ENCODE data around the gene ARMH3.

ARMH3 gene

DNA sequence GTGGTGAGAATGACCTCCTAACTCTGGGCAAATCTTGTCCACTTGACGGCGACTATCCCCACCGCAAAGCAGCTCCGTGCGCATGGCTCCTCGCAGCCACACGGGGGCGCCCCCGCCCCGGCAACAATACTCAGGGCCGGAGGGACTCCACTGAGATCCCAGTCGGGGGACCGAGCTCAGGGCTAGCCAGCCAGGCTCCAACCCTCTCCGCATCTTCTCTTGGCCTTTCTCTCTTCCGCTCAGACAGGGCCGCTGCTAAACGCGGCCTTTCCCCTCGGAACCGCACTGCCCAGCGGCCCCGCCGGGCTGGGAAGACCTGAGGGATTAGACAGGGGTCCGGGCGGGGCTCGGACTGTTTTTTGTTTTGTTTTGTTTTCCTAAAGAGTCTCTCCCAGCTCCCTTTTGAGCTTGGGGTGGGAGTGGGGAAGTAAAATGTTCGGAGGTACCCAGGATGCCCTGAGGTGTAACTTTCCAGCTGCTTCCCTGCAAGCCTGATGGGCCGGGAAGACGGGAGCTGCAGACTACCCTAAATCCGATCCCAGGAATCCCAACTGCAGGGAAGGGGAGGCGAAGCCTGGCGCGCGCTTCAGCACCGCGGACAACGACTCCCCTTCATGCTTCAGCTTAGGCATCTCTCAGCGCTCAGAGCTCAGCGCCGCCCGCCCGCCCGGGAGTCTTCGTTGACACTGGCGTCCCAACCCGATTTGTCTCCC is 215.1 kb downstream of the ARMH3 start:
- Mint-ChIP-seq H3K4me1 (ENCODE audit: low read depth) (peaks cover 52% of the 10 kb centered on the region), H3K4me3 (peak overlapping the region; percentile 71), H3K27me3 (peaks cover 21% of the 10 kb centered on the region), H3K36me3 (ENCODE audit: low read depth) (peaks cover 8% of the 10 kb centered on the region), H3K9me3 (no peaks in the 10 kb centered on the region), H3K27ac (peak overlapping the region; percentile 66)
- peak; percentile 85 for DNase-seq

DNA sequence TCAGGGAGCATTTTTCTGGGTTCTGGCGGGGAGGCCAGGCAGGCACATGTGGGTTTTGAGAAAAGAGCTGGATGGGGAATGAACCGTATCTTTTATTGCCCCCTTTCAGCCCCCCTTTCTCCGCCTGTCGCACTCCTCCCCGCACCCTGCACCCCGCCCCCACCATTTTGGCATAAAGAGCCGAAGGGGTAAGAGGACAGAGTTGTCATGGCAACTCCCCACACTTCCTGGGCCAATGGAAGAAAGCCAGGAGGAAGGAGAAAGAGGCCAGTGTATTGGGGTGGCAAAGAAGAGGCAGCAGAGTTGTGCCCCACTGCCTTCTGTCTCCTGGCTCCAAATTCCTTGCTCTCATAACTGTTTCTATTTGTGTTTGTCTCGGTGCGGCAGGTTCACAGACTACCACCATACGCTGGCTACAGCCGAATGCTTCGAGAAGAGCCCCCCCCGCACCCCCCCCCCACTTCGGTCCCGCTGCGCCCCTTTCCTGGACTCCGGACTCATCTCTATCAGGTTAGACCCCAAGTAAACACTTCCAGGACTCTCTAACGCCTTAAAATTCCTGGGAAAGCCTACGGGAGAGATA is 215.8 kb downstream of the ARMH3 start:
- peaks cover 21% of the 10 kb centered on the region for H3K27me3 Mint-ChIP-seq
- DNase-seq: no peak
- H3K36me3 Mint-ChIP-seq (ENCODE audit: low read depth): peaks cover 1% of the 10 kb centered on the region
- H3K27ac Mint-ChIP-seq: peak overlapping the region; percentile 66
- peaks cover 58% of the 10 kb centered on the region for H3K4me1 Mint-ChIP-seq (ENCODE audit: low read depth)
- peak overlapping the region; percentile 71 for H3K4me3 Mint-ChIP-seq
- H3K9me3 Mint-ChIP-seq: no peaks in the 10 kb centered on the region

DNA sequence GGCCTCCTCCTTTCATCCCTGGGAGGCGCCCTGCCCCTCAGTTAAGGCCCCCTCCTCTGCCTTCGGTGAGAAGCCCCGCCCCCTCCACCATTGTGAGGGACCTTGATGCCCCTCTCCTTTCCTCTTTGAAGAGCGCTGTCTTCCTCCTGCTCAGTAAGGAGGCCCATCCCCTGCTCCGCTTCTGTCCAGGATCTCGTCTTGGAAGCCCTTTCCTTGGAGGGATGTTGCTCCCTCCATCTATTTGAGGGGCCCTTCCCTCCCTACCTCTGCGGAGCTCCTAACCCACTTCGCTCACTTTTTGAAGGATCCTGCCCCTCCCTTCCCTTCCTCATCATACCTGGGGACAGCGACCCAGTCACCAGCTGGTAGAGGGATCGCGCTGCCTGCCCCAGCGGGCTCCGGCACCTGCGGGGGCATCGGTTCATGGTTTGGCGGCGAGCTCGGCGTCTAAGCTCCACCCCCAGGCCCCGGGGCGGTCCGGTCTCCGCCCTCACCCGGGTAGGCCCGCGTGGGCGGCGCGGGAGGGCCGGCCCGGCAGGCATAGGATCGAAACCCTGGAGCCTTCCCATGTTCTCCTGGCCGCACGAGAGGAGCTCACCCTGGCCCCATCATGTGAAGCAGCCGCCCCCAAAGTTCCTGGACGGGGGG is 216.4 kb downstream of the ARMH3 start:
- Mint-ChIP-seq H3K4me1 (ENCODE audit: low read depth) (peaks cover 63% of the 10 kb centered on the region), H3K4me3 (peak overlapping the region; percentile 71), H3K27me3 (peaks cover 21% of the 10 kb centered on the region), H3K36me3 (ENCODE audit: low read depth) (no peaks in the 10 kb centered on the region), H3K9me3 (no peaks in the 10 kb centered on the region), H3K27ac (peak overlapping the region; percentile 82)
- peak; percentile 77 for DNase-seq

DNA sequence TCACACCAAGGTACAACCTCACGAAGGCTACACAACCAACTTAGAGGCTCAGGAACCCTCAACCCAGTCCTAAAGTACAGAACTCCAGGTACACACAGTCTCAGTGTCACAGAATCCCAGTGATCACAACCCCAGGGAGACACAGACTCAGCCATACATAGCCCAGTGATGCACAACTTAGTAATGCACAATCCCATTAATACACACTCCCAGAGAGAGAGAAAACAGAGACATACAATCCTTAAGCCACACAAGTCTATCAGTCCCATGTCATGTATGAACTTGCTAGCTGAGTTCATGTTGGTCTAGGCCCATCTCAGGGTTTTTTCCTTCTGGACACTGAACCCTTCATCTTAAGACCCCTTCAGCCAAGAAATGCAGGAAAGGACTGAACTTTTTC is 217.0 kb downstream of the ARMH3 start:
- Mint-ChIP-seq H3K4me3 (peak overlapping the region; percentile 71), H3K36me3 (ENCODE audit: low read depth) (no peaks in the 10 kb centered on the region), H3K9me3 (no peaks in the 10 kb centered on the region), H3K27me3 (peaks cover 15% of the 10 kb centered on the region), H3K27ac (no peak overlapping the region), H3K4me1 (ENCODE audit: low read depth) (peaks cover 63% of the 10 kb centered on the region)
- no peak for DNase-seq

DNA sequence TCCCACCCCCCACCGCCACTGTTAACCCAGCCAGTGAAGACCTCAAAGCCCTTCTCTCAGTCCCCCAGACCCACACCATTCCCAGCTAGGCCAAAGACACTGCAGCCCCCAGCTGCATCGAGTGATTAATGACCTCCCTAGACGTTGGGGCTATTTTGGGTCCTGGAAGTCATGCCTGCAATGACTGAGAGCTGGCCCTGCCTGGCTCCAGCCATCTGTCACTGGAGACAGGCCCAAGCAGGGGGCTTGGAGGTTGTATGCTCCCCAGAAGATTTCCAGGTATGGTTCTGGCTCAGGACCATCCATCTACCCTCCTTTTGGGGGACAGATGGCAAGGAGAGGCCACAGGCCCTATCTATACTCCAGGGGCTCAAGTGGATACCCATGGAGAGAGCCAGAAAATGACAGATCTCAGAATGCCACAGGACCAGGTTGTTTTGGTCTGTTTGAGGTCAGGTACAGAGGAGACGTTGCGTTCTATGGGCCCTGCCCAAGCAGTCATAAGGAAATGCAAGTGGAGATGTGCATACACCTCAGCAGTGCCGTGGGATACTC is 217.5 kb downstream of the ARMH3 start:
- Mint-ChIP-seq H3K4me3 (no peak overlapping the region), H3K27me3 (peaks cover 15% of the 10 kb centered on the region), H3K27ac (no peak overlapping the region), H3K9me3 (no peaks in the 10 kb centered on the region), H3K4me1 (ENCODE audit: low read depth) (peaks cover 66% of the 10 kb centered on the region), H3K36me3 (ENCODE audit: low read depth) (no peaks in the 10 kb centered on the region)
- DNase-seq: no peak

DNA sequence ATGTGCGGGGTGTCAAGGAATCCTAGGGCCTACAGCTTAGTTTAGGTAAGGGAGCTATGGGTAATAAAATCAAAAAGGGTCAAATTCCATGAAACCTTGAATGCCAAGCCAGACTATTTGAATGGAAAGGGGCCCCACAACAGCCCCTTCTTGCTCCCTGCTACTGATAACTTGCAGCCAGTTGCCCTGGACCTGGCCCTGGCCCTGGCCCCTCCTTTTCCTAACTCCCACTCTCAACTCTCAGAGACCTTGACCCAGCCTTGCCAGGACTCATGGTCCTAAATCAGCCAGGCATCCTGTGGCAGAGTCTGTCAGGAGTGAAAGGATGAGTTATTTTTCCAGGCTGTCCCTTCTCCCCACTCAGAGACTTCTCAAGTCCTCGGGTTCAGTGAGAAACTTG is 218.2 kb downstream of the ARMH3 start:
- Mint-ChIP-seq H3K27me3 (peaks cover 11% of the 10 kb centered on the region), H3K36me3 (ENCODE audit: low read depth) (no peaks in the 10 kb centered on the region), H3K4me3 (no peak overlapping the region), H3K4me1 (ENCODE audit: low read depth) (peaks cover 66% of the 10 kb centered on the region), H3K9me3 (no peaks in the 10 kb centered on the region), H3K27ac (no peak overlapping the region)
- no peak for DNase-seq

DNA sequence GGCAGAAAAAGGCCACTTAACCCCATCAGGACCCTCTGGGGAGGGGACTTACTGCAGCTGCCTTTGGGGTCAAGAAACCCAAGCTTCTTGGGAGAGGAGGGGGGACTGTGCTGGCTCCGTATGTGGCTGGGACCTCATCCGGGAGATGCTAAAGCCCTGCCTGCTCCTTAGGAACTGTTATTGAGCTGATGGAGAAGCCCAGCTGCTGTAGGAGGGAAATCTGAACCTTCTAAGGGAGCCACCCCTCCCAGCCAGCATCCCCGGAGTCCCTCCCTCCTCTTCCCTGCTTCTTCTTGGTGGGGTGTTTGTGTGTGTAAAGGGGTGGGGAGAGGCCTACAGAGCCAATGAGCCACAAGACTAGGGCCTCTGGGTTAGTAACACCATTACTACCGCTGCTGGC is 220.6 kb downstream of the ARMH3 start:
- no peaks in the 10 kb centered on the region for H3K27me3 Mint-ChIP-seq
- H3K36me3 Mint-ChIP-seq (ENCODE audit: low read depth): no peaks in the 10 kb centered on the region
- H3K9me3 Mint-ChIP-seq: no peaks in the 10 kb centered on the region
- H3K27ac Mint-ChIP-seq: peak overlapping the region; percentile 11
- H3K4me3 Mint-ChIP-seq: no peak overlapping the region
- DNase-seq: peak; percentile 29
- peaks cover 60% of the 10 kb centered on the region for H3K4me1 Mint-ChIP-seq (ENCODE audit: low read depth)

DNA sequence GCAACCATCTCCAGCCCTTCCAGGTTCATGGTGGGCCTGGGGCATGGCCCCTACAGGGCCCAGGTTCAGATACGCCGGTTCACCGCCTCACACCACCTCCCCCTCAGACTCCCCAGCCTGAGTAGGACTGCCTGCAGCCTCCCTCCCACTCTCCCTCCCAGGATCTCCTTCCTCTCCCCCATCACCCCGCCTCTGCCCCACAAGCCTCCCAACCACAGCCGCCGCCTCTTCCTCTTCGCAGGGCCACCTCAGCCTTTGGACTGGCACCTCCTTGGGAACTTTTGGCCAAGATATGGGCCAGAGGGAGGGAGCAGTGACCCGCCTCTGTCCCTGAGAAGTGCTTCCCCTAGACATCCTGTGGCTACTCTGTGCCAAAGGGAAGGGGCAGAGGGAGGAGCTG is 221.6 kb downstream of the ARMH3 start:
- peaks cover 61% of the 10 kb centered on the region for H3K4me1 Mint-ChIP-seq (ENCODE audit: low read depth)
- peak; percentile 37 for DNase-seq

DNA sequence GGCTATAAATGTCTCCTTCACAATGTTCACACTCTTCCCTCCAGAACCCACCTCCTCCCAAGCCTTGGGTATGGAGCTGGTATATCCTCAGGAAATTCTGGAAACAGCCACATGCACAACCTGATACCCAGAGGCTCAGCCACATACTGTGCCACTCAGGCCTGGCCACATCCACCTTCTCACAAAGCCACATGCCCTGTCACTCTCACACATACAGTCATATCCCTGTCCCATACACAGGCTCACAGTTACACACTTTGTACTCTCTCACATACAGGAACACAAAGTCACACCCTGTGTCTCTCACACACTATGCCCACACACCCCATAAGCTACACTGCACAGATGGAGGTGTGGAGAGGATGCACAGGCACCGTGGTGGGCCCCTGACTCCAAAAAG is 222.5 kb downstream of the ARMH3 start:
- no peak overlapping the region for H3K4me3 Mint-ChIP-seq
- no peaks in the 10 kb centered on the region for H3K27me3 Mint-ChIP-seq
- peaks cover 56% of the 10 kb centered on the region for H3K4me1 Mint-ChIP-seq (ENCODE audit: low read depth)
- H3K27ac Mint-ChIP-seq: peak overlapping the region; percentile 2
- peak; percentile 25 for DNase-seq
- H3K9me3 Mint-ChIP-seq: no peaks in the 10 kb centered on the region
- no peaks in the 10 kb centered on the region for H3K36me3 Mint-ChIP-seq (ENCODE audit: low read depth)

More for the DNA sequence above, 221.6 kb downstream of the ARMH3 start:
- Mint-ChIP-seq H3K4me3 (no peak overlapping the region), H3K9me3 (no peaks in the 10 kb centered on the region), H3K27me3 (no peaks in the 10 kb centered on the region), H3K27ac (no peak overlapping the region), H3K36me3 (ENCODE audit: low read depth) (no peaks in the 10 kb centered on the region)

DNA sequence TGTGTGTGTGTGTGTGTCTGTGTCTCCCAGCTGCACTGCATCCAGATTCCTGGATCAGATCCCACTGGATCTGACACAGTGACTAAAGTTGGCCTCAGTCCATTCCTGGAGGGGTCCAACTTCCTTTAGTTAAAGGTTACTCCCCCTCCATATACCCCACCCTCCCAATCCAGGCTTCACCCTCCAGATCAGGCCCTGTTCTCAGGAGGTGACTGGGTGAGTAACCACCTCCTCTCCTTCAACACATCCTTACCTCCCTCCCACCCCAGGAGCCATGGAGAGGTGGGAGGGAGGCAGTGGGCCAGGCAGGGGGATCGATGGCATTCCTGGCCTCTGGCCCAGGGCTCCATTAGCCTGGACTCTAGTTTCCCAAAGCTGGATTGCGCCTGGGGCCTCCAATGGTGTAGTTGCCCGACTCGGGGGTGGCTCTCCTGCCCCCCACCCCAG is 223.6 kb downstream of the ARMH3 start:
- Mint-ChIP-seq H3K4me1 (ENCODE audit: low read depth) (peaks cover 56% of the 10 kb centered on the region), H3K36me3 (ENCODE audit: low read depth) (no peaks in the 10 kb centered on the region), H3K27ac (peak overlapping the region; percentile 8), H3K27me3 (no peaks in the 10 kb centered on the region), H3K9me3 (no peaks in the 10 kb centered on the region), H3K4me3 (no peak overlapping the region)
- no peak for DNase-seq

DNA sequence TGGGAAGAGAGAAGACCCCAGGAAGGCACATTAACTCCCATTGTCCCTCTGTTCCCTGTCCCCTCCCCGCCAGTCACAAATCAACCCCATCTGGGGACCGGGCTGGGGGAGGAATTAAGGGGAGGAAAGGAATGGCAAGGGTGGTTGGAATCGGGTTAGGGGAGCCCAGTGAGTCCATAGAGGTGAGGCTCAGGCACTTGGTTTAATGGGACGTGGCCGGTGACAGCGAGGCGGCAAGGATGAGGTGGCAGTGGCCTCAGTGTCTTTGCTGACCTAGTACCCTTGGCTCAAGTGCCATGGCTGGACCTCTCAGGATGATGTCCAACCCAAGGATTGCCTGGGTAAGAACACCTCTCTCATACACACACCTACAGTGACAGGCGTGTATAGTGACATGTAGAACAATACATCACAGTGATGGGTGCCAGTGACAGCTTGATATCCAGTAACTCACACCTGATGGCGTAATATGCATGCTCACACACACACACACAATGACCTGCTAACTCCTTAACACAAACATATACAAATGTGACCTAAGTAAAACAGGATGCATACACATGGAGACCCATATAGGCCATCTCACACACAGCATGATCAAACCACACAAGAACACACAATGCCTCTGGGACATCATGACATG is 224.7 kb downstream of the ARMH3 start:
- H3K4me3 Mint-ChIP-seq: peak overlapping the region; percentile 73
- peak overlapping the region; percentile 97 for H3K27ac Mint-ChIP-seq
- no peak for DNase-seq
- no peaks in the 10 kb centered on the region for H3K27me3 Mint-ChIP-seq
- H3K4me1 Mint-ChIP-seq (ENCODE audit: low read depth): peaks cover 55% of the 10 kb centered on the region
- H3K36me3 Mint-ChIP-seq (ENCODE audit: low read depth): no peaks in the 10 kb centered on the region
- no peaks in the 10 kb centered on the region for H3K9me3 Mint-ChIP-seq

DNA sequence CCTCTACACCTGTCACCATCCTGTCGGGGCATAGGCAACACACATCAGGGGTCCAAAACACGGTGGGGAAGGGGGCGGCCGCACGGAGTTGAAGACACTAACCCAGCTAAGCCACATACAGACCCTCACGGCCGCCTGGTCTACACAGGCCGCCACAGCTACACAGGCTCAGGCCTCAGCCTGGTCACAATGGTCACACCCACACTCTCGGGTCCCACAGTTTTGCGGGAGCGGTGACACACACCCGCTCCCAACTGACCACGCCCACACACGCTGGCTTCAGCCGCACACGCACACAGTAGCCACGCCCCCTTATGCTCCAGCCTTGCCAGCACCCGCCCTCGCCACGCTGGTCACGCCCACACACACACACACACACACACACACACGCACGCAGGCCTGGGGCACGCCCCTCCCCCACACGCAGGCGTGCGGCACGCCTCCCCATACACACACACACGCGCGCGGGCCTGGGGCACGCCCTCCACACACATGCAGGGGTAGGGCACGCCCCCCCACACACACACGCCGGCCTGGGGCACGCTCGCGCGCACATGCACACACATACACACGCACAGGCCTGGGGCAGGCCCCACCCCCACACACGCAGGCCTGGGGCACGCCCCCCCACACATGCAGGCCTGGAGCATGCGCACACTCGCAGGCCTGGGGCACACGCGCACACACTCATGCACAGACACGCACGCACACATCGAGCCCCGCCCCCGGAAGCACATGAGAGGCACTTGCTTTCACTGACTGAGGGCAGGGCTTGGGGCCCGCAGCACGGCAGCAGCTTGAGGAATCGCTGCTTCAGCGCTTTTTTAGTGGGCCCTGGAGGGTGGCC is 225.4 kb downstream of the ARMH3 start:
- no peaks in the 10 kb centered on the region for H3K9me3 Mint-ChIP-seq
- H3K4me1 Mint-ChIP-seq (ENCODE audit: low read depth): peaks cover 49% of the 10 kb centered on the region
- H3K27me3 Mint-ChIP-seq: no peaks in the 10 kb centered on the region
- H3K4me3 Mint-ChIP-seq: peak overlapping the region; percentile 73
- no peaks in the 10 kb centered on the region for H3K36me3 Mint-ChIP-seq (ENCODE audit: low read depth)
- H3K27ac Mint-ChIP-seq: peak overlapping the region; percentile 97
- peak; percentile 91 for DNase-seq

DNA sequence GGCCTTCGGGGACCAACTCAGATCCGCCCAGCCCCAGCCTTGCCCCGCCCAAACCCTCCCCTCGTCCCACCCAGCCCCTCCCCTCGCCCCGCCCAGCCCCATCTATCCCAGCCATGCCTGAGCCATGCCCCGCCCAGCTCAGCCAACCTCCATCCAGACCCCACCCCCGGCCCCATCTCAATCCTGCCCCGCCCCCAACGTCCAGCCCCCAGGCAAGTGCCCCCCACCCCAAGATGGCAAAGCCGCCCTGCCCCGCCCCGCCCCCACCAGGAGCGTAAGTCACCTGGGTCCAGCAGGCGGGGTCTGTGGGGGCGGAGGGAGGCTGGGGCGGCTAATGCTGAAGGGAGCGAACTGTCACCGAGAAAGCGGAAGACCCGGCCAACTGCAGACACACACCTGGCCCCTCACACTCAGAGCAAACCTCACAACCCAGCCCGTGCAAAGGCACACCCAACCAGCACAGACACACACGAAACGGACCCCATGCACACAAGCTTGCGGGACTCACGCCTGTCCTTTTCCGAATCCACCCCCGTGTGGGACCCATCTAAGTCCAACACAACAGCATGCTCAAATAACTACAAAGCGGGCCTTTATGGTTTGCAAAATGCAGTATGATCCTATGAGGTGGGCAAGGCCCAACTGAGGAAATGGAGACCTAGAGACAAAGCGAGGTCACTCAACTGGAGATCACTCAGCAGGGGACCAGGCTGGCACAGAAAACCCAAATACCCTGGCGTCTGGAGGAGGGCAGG is 226.2 kb downstream of the ARMH3 start:
- Mint-ChIP-seq H3K36me3 (ENCODE audit: low read depth) (no peaks in the 10 kb centered on the region), H3K4me3 (peak overlapping the region; percentile 73), H3K27me3 (no peaks in the 10 kb centered on the region), H3K9me3 (no peaks in the 10 kb centered on the region), H3K27ac (peak overlapping the region; percentile 97), H3K4me1 (ENCODE audit: low read depth) (peaks cover 43% of the 10 kb centered on the region)
- DNase-seq: peak; percentile 71
